GM19372 (cell line): ENCODE measurements around the gene CEBPG.

Experiments
- ATAC-seq: cut with Tn5 transposase; IDR thresholded peaks from one replicate; pipeline ENCODE4 v1.9.1; 2021; ENCODE audit warnings: mild to moderate bottlenecking, low read depth, moderate library complexity; ENCODE audit not compliant: unreplicated experiment

Gene CEBPG

GRCh38 chr19:33392341-33393285, 19.1 kb downstream of the CEBPG start:
- ATAC-seq = no peak

GRCh38 chr19:33393286-33394005, 19.9 kb downstream of the CEBPG start:
- no peak for ATAC-seq

- ATAC-seq = no peak
Measured at GRCh38 chr19:33394006-33394722, 20.7 kb downstream of the CEBPG start.

- ATAC-seq = no peak
Measured at GRCh38 chr19:33394723-33395560, 21.4 kb downstream of the CEBPG start.

GRCh38 chr19:33395561-33396550, 22.3 kb downstream of the CEBPG start:
- ATAC-seq = no peak

GRCh38 chr19:33396701-33397535, 23.4 kb downstream of the CEBPG start:
- ATAC-seq = no peak

GRCh38 chr19:33397536-33398360, 24.2 kb downstream of the CEBPG start:
- no peak for ATAC-seq

GRCh38 chr19:33398361-33399060, 25.0 kb downstream of the CEBPG start:
- no peak for ATAC-seq

- no peak for ATAC-seq
Measured at GRCh38 chr19:33399081-33399744, 25.7 kb downstream of the CEBPG start.

GRCh38 chr19:33399745-33400681, 26.5 kb downstream of the CEBPG start:
- ATAC-seq = no peak

GRCh38 chr19:33400856-33401682, 27.6 kb downstream of the CEBPG start:
- no peak for ATAC-seq

- ATAC-seq = no peak
Measured at GRCh38 chr19:33401683-33402420, 28.3 kb downstream of the CEBPG start.

- ATAC-seq = no peak
Measured at GRCh38 chr19:33402421-33403220, 29.1 kb downstream of the CEBPG start.
